Cardiac muscle cell (in vitro differentiated cells and primary cell): ENCODE measurements around the gene THBS2. TPM values are rescaled to one million over a fixed set of nuclear protein-coding genes. Genes with fewer than 3 reads are reported as not detected.
"Not testable (repeated sequence)": the region's sequence is repeated elsewhere in the genome, so short reads cannot be mapped to it uniquely, and the experiment has no call there.

ENCODE experiments used
- DNase-seq, 2 donors: peaks; one replicate each; pipeline versions ENCODE4 v3.0.0 to v3.0.0-alpha.2; 2010 to 2017; ENCODE audit warnings: low read depth in 1 of 2, low spot score in 1 of 2
- H3K27ac ChIP-seq: fragments of 200-600 bp; sonication (generic); 2 replicates; pipeline ENCODE4 v1.5.1; 2016
- H3K27me3 ChIP-seq: fragments of 200-600 bp; sonication (generic); 2 replicates; pipeline ENCODE4 v1.6.0; 2016; ENCODE audit warnings: control low read depth
- H3K36me3 ChIP-seq: fragments of 200-600 bp; sonication (generic); 2 replicates; pipeline ENCODE4 v1.5.1; 2016; ENCODE audit warnings: control low read depth
- H3K4me1 ChIP-seq: fragments of 200-600 bp; sonication (generic); 2 replicates; pipeline ENCODE4 v1.8.1; 2017; ENCODE audit warnings: low read depth, mild to moderate bottlenecking, mixed run types
- H3K4me3 ChIP-seq: fragments of 200-600 bp; sonication (generic); 2 replicates; pipeline ENCODE4 v1.5.1; 2016; ENCODE audit warnings: mild to moderate bottlenecking
- H3K9me3 ChIP-seq: fragments of 200-600 bp; sonication (generic); 2 replicates; pipeline ENCODE4 v1.5.1; 2017; ENCODE audit warnings: low read depth, mild to moderate bottlenecking, control low read depth
- polyA plus RNA-seq: library from polyadenylated mRNA; unstranded; fragments of >200 nt; fragmentation: Nextera tagmentation; extraction: Ambion mirVana; gene quantifications from 2 replicates; pipeline ENCODE4 v1.2.1, GENCODE V29; 2016
- total RNA-seq: library from RNA; depleted of rRNA; stranded (reverse); fragments of >200 nt; gene quantifications from 2 replicates; pipeline ENCODE4 v1.2.3, GENCODE V29; 2016
- TF ChIP-seq, protein P1 (sequence below): IDR thresholded peaks from 2 replicates; pipeline ENCODE4 v1.5.1; 2012; ENCODE audit warnings: low read depth, mild to moderate bottlenecking, low read length

Gene THBS2
- total and polyA plus RNA-seq, 2 experiments from 2014 or later: 0.06 to 0.10 TPM

DNA sequence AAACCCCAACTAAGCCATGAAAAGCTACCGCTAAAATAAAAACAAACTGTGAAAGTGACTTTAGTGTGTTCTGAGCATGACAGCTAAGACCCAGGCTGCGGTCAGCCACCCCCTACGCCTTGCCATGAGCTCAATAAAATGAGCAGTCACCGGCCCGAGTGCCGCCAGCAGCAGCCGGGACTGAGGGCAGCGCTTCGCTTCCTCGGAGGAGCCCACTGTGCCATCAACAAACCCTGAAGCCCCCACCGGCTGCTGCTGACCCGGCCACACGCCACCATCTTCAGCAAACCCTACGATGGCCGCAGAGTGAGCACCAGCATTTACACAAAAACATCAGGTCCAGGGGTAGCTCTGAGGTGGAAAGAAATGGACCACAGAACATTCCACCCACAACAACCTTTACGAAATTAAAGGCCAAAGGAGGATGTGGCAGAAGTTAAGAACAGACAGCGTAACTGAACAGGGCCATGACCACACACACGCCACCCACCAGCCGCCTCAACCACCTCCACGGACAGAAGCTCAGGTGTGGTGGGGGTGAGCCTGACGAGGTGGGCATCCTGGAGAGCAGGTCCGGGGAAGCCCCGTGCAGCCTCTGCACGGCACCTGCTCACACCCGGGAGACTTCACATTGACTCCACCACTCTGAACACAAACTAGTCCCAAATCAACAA lies 67.0 kb downstream of the THBS2 start:
- no peaks in the 10 kb centered on the region for H3K4me1 ChIP-seq
- no peak overlapping the region for H3K4me3 ChIP-seq
- no peaks in the 10 kb centered on the region for H3K9me3 ChIP-seq
- no peak overlapping the region for H3K27ac ChIP-seq
- H3K27me3 ChIP-seq: no peaks in the 10 kb centered on the region
- DNase-seq: no peak
- H3K36me3 ChIP-seq: no peaks in the 10 kb centered on the region
- TF ChIP-seq, protein P1, sequence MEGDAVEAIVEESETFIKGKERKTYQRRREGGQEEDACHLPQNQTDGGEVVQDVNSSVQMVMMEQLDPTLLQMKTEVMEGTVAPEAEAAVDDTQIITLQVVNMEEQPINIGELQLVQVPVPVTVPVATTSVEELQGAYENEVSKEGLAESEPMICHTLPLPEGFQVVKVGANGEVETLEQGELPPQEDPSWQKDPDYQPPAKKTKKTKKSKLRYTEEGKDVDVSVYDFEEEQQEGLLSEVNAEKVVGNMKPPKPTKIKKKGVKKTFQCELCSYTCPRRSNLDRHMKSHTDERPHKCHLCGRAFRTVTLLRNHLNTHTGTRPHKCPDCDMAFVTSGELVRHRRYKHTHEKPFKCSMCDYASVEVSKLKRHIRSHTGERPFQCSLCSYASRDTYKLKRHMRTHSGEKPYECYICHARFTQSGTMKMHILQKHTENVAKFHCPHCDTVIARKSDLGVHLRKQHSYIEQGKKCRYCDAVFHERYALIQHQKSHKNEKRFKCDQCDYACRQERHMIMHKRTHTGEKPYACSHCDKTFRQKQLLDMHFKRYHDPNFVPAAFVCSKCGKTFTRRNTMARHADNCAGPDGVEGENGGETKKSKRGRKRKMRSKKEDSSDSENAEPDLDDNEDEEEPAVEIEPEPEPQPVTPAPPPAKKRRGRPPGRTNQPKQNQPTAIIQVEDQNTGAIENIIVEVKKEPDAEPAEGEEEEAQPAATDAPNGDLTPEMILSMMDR: no peak

DNA sequence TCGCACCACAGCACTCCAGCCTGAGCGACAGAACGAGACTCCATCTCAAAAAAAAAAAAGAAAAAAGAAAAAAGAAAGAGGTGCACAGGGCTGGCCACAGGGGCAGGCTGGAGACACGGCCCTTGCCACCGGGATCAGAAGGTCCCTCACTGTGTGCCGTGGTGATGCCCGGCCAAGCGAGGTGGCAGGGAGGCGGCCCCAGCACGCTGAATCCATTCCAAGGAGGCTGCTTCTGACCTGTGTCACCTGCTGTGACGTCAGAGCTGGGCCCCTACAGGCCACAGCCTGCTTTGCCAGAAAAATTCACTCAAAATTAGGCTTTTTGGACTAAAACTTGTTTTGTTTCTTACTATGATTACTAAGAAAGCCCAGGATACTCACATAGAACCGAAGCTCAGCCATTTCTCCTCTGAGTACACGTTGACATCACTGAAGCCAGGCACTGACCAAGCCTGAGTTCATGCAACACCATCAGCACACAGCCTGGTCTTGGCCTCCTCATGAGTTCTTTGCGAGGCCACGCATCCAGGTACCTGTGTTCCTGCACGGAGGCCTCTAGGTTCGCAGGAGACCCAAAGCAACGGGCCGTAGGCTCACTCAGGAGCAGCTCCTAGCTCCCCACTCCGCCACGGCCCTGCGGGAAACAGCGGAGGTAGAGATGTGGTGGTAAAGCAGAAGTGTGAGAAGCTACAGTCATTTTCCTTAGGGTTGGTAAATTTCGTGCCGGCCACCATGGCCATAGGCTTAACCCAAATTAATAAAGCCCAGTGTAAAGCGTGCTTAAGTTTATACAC lies 67.8 kb downstream of the THBS2 start:
- DNase-seq: no peak
- no peak overlapping the region for H3K27ac ChIP-seq
- TF ChIP-seq, protein P1: no peak
- H3K27me3 ChIP-seq: no peaks in the 10 kb centered on the region
- no peaks in the 10 kb centered on the region for H3K4me1 ChIP-seq
- no peaks in the 10 kb centered on the region for H3K9me3 ChIP-seq
- no peak overlapping the region for H3K4me3 ChIP-seq
- H3K36me3 ChIP-seq: no peaks in the 10 kb centered on the region

DNA sequence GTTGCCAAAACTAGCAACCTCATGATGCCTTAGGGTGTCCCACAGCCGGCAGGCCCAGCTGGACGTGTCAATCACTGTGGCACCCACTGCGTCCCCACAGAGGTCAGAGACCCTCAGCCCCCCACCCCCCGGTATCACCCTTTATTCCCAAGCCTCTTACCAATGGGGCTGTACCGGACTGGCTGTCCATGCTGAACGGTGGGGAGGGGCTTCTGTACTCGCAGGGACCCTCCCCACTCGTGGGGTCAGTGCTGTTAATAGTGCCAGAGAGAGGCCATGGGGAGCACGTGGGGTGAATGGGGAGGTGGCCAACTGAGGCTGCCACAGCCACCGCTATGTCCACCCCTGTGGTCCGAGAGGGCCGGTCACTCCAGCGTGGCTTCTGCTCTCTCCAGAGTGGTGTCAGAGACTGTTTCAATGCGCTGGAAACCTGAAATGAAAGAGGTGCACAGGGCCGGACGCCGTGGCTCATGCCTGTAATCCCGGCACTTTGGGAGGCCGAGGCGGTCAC lies 68.6 kb downstream of the THBS2 start:
- TF ChIP-seq, protein P1: no peak
- no peaks in the 10 kb centered on the region for H3K36me3 ChIP-seq
- no peaks in the 10 kb centered on the region for H3K4me1 ChIP-seq
- H3K27me3 ChIP-seq: no peaks in the 10 kb centered on the region
- no peak overlapping the region for H3K27ac ChIP-seq
- no peak overlapping the region for H3K4me3 ChIP-seq
- no peak for DNase-seq
- H3K9me3 ChIP-seq: no peaks in the 10 kb centered on the region

DNA sequence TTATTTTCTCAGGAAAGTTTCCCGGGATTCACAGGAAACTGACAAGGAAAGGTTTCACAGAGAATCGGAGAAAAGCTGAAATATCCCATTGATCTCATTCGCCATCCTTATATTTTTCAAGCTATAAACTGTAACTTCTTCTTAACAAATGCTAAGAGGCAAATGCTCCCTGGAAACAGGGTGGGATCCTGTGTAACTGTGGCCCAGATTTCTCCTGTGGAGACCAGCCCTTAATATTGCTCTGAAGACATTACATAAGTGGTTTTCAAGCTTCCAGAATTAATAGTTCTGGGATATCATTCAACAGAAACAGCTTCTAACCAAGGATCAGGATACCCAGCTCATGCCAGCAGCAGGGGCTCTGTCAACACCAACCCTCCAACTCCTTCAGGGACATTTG lies 69.2 kb downstream of the THBS2 start:
- Histone ChIP-seq H3K36me3 (no peaks in the 10 kb centered on the region), H3K4me1 (no peaks in the 10 kb centered on the region), H3K9me3 (no peaks in the 10 kb centered on the region), H3K4me3 (no peak overlapping the region), H3K27ac (no peak overlapping the region), H3K27me3 (no peaks in the 10 kb centered on the region)
- TF ChIP-seq, protein P1: no peak
- no peak for DNase-seq

DNA sequence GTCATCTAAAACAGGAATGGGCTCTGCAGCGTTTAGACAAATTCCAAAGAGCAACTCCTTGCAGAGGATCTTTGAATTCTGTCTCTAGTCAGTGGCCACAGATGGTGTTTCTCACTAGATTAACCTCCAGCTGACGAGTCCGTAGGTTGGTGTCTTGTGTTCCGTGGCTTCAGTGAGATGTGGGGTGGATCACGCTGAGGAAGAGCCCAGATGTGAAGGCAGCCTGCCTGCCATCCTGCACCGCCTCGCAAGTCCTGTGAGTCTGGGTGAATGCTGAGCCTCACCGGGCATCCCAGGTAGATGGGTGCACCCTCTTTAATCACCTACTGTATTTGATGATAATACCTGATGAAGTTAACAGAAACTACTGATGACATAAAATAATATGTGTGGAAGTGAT lies 70.4 kb downstream of the THBS2 start:
- Histone ChIP-seq H3K27me3 (no peaks in the 10 kb centered on the region), H3K9me3 (no peaks in the 10 kb centered on the region), H3K36me3 (no peaks in the 10 kb centered on the region), H3K27ac (no peak overlapping the region), H3K4me1 (no peaks in the 10 kb centered on the region), H3K4me3 (no peak overlapping the region)
- TF ChIP-seq, protein P1: no peak
- DNase-seq: no peak

DNA sequence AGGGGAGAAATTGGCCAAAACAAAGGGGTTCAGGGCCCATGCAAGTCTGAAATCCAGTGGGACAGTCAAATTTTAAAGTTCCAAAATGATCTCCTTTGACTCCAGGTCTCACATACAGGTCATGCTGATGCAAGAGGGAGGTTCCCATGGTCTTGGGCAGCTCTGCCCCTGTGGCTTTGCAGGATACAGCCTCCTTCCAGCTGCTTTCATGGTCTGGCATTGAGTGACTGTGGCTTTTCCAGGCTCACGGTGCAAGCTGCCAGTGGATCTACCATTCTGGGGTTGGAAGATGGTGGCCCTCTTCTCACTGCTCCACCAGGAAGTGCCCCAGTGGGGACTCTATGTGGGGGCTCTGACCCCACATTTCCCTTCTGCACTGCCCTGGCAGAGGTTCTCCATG lies 73.8 kb downstream of the THBS2 start:
- not testable (repeated sequence) for H3K27me3 ChIP-seq, H3K9me3 ChIP-seq, H3K4me3 ChIP-seq, DNase-seq, H3K36me3 ChIP-seq, H3K27ac ChIP-seq, H3K4me1 ChIP-seq
